Peyer's patch (tissue), 4 donors: ENCODE data around the gene SMG6. TPM values are rescaled to one million over a fixed set of nuclear protein-coding genes. Genes with fewer than 3 reads are reported as not detected.
"Not testable (repeated sequence)": the region's sequence is repeated elsewhere in the genome, so short reads cannot be mapped to it uniquely, and the experiment has no call there.

ENCODE experiments used
- DNase-seq, 3 donors: peaks; one replicate each; pipeline ENCODE4 v3.0.0-alpha.2; 2017 to 2019
- H3K27ac ChIP-seq, 4 donors: fragments of 200-600 bp; sonication (generic); one replicate each; pipeline ENCODE4 v1.5.1; 2016 to 2019
- H3K27me3 ChIP-seq, 2 donors: fragments of 200-600 bp; sonication (generic); one replicate each; pipeline ENCODE4 v1.5.1; 2019
- H3K36me3 ChIP-seq, 3 donors: fragments of 200-600 bp; sonication (generic); one replicate each; pipeline ENCODE4 v1.5.1; 2016 to 2019
- H3K4me1 ChIP-seq, 4 donors: fragments of 200-600 bp; sonication (generic); one replicate each; pipeline ENCODE4 v1.5.1; 2016 to 2019
- H3K4me3 ChIP-seq, 4 donors: fragments of 200-600 bp; sonication (generic); 1 replicate in 3 of 4; 2 replicates in 1 of 4; pipeline ENCODE4 v1.5.1; 2016 to 2019; ENCODE audit warnings: mild to moderate bottlenecking in 1 of 4
- H3K9me3 ChIP-seq, 4 donors: fragments of 200-600 bp; sonication (generic); one replicate each; pipeline ENCODE4 v1.5.1; 2016 to 2019; ENCODE audit warnings: mild to moderate bottlenecking in 1 of 4
- CTCF ChIP-seq, 6 experiments: fragments of 450-650 bp in 4 of 6; fragments of 200-600 bp in 2 of 6; sonication (generic) in 1 of 6; IDR thresholded peaks; one replicate each; pipeline ENCODE4 v1.5.1; 2017 to 2019; ENCODE audit warnings: antibody characterized with exemption in 6 of 6, mild to moderate bottlenecking in 3 of 6, moderate library complexity in 1 of 6
- POLR2A ChIP-seq, 2 donors: fragments of 450-650 bp; IDR thresholded peaks; one replicate each; pipeline ENCODE4 v1.5.1; 2017; ENCODE audit warnings: antibody characterized with exemption in 2 of 2, mild to moderate bottlenecking in 2 of 2, moderate library complexity in 2 of 2
- total RNA-seq, 4 donors: library from RNA; depleted of rRNA; stranded (reverse); fragments of >200 nt; gene quantifications; one replicate each; pipeline ENCODE4 v1.1.0, GENCODE V29; 2016

SMG6 gene
- total RNA-seq, 4 donors from 2014 or later: 33.3 to 139 (median 67.4) TPM

DNA sequence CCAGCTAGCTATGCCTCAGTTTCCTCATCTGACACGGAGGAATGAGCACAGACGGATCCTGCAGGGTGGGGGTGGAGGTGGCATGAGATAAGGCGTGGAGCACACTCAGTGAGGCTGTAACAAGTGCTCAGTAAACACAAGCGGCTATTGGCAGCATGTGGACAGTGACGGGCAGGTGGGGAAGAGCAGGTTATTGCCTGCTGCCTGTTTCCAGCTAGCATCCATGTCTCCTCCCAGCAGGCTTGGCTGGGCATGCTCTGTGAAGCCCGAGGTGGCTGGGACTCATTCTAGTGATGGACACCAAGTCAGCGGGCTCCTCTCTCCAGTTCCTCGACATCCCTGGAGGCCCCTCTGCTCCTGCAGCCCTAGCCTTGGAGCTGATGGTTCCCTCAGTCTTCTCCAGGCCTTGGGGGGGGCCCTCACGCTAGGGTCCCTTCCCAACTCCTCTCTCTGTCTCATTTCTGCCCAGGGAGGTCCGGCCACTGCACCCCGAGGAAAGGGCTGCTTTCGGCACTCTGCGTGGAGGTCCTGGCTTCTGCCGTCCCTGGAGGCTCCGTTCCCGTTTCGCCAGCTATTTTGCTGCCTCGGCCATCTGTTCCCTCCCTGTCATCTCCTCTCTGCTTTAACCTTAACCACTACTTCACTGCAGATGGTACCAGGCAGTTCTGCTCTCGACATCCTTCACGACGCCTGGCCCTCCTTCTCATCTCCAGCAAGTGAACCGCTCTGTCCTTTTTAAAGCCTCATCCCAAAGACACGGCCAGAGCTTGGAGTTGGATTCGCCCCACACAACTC is 284.7 kb downstream of the SMG6 start:
- TF ChIP-seq CTCF (IDR thresholded peaks at IDR 0.05) (no peak), POLR2A (IDR thresholded peaks at IDR 0.05) (no peak)

DNA sequence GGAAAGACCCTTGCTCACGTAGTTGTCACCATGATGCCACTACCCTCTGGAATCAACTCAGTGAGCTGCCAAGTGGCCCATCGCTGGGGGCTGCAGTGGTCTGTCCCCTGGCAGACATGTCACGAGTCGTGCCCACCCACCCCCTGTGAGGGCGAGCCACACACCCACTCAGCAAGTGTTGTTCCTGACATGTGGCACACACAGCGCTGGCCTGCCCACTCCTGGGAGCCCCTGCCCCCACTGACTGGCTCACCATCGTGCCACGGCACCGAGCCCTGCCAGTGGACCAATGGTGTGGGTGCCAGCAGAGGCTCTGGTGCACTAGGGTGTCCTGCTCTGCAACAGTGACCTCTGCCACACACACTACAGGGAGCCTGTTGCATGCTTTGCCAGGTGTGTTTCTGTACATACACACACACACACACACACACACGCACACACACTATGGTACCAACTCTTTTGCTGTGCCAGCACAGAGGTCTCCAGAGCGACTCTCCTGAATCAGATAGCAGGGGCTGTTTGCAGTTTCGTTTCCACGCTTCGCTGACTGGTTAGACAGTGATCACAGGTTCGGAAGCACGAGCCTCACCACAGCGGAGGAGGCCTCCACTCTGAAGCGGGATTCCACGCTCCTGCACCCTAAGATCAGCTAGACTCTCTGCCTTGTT is 286.2 kb downstream of the SMG6 start:
- no peaks in the 10 kb centered on the region for H3K9me3 ChIP-seq
- DNase-seq: peak in 2 of 3 donors; percentile 63 to 67
- no peak overlapping the region for H3K4me3 ChIP-seq
- no peaks in the 10 kb centered on the region for H3K27me3 ChIP-seq
- H3K36me3 ChIP-seq: no peaks in the 10 kb centered on the region
- TF ChIP-seq POLR2A (IDR thresholded peaks at IDR 0.05): no peak
- TF ChIP-seq CTCF (IDR thresholded peaks at IDR 0.05): no peak
- H3K27ac ChIP-seq: no peak overlapping the region
- no peaks in the 10 kb centered on the region for H3K4me1 ChIP-seq

More for the DNA sequence above, 284.7 kb downstream of the SMG6 start:
- Histone ChIP-seq H3K27me3 (peaks cover 0 to 4% of the 10 kb centered on the region in 2 donors), H3K4me1 (peaks cover 0 to 9% (median 7%) of the 10 kb centered on the region in 4 donors), H3K36me3 (no peaks in the 10 kb centered on the region), H3K27ac (no peak overlapping the region), H3K4me3 (no peak overlapping the region), H3K9me3 (no peaks in the 10 kb centered on the region)
- DNase-seq: no peak

GRCh38 chr17:2016494-2016893 is 287.1 kb downstream of the SMG6 start:
- Histone ChIP-seq H3K36me3 (no peaks in the 10 kb centered on the region), H3K4me1 (no peaks in the 10 kb centered on the region), H3K9me3 (no peaks in the 10 kb centered on the region), H3K4me3 (no peak overlapping the region), H3K27me3 (no peaks in the 10 kb centered on the region), H3K27ac (no peak overlapping the region)
- TF ChIP-seq POLR2A (IDR thresholded peaks at IDR 0.05) (no peak), CTCF (IDR thresholded peaks at IDR 0.05) (no peak)
- DNase-seq: no peak

DNA sequence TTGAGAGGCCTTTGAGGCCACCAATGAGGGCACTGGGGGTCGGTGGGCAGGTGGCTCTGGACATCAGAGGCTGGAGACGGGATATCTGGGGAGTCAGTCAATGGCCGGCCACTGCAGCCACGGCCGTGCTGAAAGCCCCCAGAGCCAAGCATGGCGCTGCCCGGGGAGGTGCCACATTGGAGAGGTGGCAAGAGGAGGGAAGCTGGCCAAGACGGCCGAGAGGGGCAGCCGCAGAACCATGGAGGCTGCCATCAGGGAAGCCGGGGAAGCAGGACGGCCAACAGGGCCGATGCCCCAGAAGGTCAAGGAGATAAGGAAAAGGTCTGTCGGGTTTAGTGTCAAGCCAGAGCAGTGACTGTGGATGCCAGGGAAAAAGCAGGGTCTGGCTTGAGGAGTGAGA is 288.3 kb downstream of the SMG6 start:
- DNase-seq: no peak
- no peak overlapping the region for H3K27ac ChIP-seq
- H3K4me1 ChIP-seq: no peaks in the 10 kb centered on the region
- H3K9me3 ChIP-seq: no peaks in the 10 kb centered on the region
- no peak overlapping the region for H3K4me3 ChIP-seq
- TF ChIP-seq CTCF (IDR thresholded peaks at IDR 0.05) (no peak), POLR2A (IDR thresholded peaks at IDR 0.05) (no peak)
- no peaks in the 10 kb centered on the region for H3K36me3 ChIP-seq
- H3K27me3 ChIP-seq: no peaks in the 10 kb centered on the region

- Histone ChIP-seq H3K36me3 (no peaks in the 10 kb centered on the region), H3K27me3 (no peaks in the 10 kb centered on the region), H3K4me1 (no peaks in the 10 kb centered on the region), H3K9me3 (no peaks in the 10 kb centered on the region), H3K27ac (no peak overlapping the region), H3K4me3 (no peak overlapping the region)
- TF ChIP-seq POLR2A (IDR thresholded peaks at IDR 0.05) (no peak), CTCF (IDR thresholded peaks at IDR 0.05) (no peak)
- no peak for DNase-seq
These were observed 289.6 kb downstream of the SMG6 start for GRCh38 chr17:2013994-2014317.

DNA sequence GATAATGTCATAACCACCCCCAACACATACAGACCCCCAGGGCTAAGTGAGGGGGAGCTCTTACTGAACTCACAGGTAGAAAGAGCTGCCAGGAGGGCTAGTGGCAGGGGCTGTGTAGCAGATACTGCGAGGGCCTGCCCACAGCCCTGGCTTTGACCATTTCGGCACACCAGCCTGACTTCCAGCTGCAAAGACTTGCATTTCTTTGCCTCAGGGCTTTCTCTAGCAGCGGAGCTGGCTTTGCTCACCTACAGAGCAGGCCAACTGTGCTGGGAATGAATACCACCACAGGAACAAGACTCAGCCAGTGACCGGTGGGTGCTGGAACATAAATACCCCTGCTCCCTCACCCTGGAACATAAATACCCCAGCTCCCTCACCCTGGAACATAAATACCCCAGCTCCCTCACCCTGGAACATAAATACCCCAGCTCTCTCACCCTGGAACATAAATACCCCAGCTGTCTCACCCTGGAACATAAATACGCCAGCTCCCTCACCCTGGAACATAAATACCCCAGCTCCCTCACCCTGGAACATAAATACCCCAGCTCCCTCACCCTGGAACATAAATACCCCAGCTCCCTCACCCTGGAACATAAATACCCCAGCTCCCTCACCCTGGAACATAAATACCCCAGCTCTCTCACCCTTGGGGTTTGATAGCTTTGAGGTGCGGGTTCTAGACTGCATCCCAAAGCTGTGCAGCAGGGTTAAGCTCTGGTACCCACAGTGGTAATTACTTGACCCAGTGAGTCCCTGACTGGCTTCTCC is 290.2 kb downstream of the SMG6 start:
- H3K4me1 ChIP-seq, H3K4me3 ChIP-seq, H3K36me3 ChIP-seq, H3K27me3 ChIP-seq, H3K9me3 ChIP-seq, DNase-seq, H3K27ac ChIP-seq: not testable (repeated sequence)
